ENCODE measurements around the gene GSTM3.

DNA sequence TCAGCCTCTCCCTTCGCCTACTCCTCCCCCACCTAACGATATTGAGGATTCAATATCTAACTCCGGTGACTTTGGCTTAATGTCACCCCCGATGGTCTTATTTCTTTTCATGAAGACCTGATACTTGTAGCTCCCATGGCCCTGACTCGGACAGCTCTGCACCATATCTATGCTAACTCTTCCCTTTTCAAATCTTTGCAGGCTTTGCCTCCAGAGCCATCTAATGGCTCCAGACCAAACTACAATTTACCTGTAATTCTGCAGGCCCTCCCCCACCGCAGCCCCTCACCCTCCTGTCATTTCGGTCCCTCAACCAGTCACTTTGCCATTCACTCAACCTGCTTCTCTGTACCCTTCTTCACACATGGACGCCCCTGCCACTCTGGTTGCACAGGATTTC lies 36.7 kb downstream of the GSTM3 start:
- TF ChIP-seq, protein P1, sequence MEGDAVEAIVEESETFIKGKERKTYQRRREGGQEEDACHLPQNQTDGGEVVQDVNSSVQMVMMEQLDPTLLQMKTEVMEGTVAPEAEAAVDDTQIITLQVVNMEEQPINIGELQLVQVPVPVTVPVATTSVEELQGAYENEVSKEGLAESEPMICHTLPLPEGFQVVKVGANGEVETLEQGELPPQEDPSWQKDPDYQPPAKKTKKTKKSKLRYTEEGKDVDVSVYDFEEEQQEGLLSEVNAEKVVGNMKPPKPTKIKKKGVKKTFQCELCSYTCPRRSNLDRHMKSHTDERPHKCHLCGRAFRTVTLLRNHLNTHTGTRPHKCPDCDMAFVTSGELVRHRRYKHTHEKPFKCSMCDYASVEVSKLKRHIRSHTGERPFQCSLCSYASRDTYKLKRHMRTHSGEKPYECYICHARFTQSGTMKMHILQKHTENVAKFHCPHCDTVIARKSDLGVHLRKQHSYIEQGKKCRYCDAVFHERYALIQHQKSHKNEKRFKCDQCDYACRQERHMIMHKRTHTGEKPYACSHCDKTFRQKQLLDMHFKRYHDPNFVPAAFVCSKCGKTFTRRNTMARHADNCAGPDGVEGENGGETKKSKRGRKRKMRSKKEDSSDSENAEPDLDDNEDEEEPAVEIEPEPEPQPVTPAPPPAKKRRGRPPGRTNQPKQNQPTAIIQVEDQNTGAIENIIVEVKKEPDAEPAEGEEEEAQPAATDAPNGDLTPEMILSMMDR (IDR thresholded peaks at IDR 0.05; ENCODE audit: insufficient read depth, low read depth, low read length) = no peak
- TF ChIP-seq EZH2 (IDR thresholded peaks at IDR 0.05; ENCODE audit: insufficient read depth, low read length) = no peak

Measured in astrocyte (in vitro differentiated cells and primary cell).